ENCODE measurements around the gene REG4. TPM values are rescaled to one million over a fixed set of nuclear protein-coding genes. Genes with fewer than 3 reads are reported as not detected.

REG4 gene
- total and polyA plus RNA-seq, 10 of the 15 experiments (the other 5 are each of a cell fraction or from before 2014, with no cell fraction given): not detected

- H3K4me1 ChIP-seq (ENCODE audit: control insufficient read depth, insufficient read depth, low read length): no peaks in the 10 kb centered on the region
- TF ChIP-seq, protein P1, sequence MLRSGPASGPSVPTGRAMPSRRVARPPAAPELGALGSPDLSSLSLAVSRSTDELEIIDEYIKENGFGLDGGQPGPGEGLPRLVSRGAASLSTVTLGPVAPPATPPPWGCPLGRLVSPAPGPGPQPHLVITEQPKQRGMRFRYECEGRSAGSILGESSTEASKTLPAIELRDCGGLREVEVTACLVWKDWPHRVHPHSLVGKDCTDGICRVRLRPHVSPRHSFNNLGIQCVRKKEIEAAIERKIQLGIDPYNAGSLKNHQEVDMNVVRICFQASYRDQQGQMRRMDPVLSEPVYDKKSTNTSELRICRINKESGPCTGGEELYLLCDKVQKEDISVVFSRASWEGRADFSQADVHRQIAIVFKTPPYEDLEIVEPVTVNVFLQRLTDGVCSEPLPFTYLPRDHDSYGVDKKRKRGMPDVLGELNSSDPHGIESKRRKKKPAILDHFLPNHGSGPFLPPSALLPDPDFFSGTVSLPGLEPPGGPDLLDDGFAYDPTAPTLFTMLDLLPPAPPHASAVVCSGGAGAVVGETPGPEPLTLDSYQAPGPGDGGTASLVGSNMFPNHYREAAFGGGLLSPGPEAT (IDR thresholded peaks at IDR 0.05; ENCODE audit: low read depth): no peak
- TF ChIP-seq RCOR1 (conservative IDR thresholded peaks at IDR 0.05; ENCODE audit: low read depth, low read length) (no peak), JUNB (IDR thresholded peaks at IDR 0.05) (no peak), ZNF207 (IDR thresholded peaks at IDR 0.05; ENCODE audit: borderline replicate concordance) (no peak), USF1 (IDR thresholded peaks at IDR 0.05; ENCODE audit: borderline replicate concordance, extremely low read length, insufficient read depth, low read depth, low read length) (no peak), SUPT20H (IDR thresholded peaks at IDR 0.05; ENCODE audit: borderline replicate concordance, control insufficient read depth, low read depth, low read length) (no peak), MYB (IDR thresholded peaks at IDR 0.05; ENCODE audit: borderline replicate concordance, low read depth, low read length) (no peak), SPI1 (IDR thresholded peaks at IDR 0.05; ENCODE audit: borderline replicate concordance, insufficient read depth, low read depth, low read length) (no peak), IKZF2 (IDR thresholded peaks at IDR 0.05) (no peak)
- TF ChIP-seq, protein P2, sequence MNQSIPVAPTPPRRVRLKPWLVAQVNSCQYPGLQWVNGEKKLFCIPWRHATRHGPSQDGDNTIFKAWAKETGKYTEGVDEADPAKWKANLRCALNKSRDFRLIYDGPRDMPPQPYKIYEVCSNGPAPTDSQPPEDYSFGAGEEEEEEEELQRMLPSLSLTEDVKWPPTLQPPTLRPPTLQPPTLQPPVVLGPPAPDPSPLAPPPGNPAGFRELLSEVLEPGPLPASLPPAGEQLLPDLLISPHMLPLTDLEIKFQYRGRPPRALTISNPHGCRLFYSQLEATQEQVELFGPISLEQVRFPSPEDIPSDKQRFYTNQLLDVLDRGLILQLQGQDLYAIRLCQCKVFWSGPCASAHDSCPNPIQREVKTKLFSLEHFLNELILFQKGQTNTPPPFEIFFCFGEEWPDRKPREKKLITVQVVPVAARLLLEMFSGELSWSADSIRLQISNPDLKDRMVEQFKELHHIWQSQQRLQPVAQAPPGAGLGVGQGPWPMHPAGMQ (IDR thresholded peaks at IDR 0.05; ENCODE audit: borderline replicate concordance): no peak
- TF ChIP-seq, protein P3, sequence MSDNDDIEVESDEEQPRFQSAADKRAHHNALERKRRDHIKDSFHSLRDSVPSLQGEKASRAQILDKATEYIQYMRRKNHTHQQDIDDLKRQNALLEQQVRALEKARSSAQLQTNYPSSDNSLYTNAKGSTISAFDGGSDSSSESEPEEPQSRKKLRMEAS (IDR thresholded peaks at IDR 0.05; ENCODE audit: low read depth, low read length): no peak
- TF ChIP-seq, protein P4, sequence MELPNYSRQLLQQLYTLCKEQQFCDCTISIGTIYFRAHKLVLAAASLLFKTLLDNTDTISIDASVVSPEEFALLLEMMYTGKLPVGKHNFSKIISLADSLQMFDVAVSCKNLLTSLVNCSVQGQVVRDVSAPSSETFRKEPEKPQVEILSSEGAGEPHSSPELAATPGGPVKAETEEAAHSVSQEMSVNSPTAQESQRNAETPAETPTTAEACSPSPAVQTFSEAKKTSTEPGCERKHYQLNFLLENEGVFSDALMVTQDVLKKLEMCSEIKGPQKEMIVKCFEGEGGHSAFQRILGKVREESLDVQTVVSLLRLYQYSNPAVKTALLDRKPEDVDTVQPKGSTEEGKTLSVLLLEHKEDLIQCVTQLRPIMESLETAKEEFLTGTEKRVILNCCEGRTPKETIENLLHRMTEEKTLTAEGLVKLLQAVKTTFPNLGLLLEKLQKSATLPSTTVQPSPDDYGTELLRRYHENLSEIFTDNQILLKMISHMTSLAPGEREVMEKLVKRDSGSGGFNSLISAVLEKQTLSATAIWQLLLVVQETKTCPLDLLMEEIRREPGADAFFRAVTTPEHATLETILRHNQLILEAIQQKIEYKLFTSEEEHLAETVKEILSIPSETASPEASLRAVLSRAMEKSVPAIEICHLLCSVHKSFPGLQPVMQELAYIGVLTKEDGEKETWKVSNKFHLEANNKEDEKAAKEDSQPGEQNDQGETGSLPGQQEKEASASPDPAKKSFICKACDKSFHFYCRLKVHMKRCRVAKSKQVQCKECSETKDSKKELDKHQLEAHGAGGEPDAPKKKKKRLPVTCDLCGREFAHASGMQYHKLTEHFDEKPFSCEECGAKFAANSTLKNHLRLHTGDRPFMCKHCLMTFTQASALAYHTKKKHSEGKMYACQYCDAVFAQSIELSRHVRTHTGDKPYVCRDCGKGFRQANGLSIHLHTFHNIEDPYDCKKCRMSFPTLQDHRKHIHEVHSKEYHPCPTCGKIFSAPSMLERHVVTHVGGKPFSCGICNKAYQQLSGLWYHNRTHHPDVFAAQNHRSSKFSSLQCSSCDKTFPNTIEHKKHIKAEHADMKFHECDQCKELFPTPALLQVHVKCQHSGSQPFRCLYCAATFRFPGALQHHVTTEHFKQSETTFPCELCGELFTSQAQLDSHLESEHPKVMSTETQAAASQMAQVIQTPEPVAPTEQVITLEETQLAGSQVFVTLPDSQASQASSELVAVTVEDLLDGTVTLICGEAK (IDR thresholded peaks at IDR 0.05; ENCODE audit: borderline replicate concordance): no peak
- TF ChIP-seq, protein P5, sequence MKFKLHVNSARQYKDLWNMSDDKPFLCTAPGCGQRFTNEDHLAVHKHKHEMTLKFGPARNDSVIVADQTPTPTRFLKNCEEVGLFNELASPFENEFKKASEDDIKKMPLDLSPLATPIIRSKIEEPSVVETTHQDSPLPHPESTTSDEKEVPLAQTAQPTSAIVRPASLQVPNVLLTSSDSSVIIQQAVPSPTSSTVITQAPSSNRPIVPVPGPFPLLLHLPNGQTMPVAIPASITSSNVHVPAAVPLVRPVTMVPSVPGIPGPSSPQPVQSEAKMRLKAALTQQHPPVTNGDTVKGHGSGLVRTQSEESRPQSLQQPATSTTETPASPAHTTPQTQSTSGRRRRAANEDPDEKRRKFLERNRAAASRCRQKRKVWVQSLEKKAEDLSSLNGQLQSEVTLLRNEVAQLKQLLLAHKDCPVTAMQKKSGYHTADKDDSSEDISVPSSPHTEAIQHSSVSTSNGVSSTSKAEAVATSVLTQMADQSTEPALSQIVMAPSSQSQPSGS (IDR thresholded peaks at IDR 0.05; ENCODE audit: low read length): no peak
These were observed 32.2 kb downstream of the REG4 start for GRCh38 chr1:119778886-119779560.

More at GRCh38 chr1:119778886-119779560, 32.2 kb downstream of the REG4 start:
- Histone ChIP-seq H3K79me2 (ENCODE audit: control insufficient read depth, insufficient read depth, low read length) (no peaks in the 10 kb centered on the region), H3K36me3 (ENCODE audit: control insufficient read depth in 2 of 2, insufficient read depth in 2 of 2, low read length in 1 of 2) (no peaks in the 10 kb centered on the region), H3K27ac (ENCODE audit: control insufficient read depth, insufficient read depth) (no peak overlapping the region), H3K4me3 (no peak overlapping the region), H3K9me3 (replicated peaks; ENCODE audit: control insufficient read depth, insufficient read depth, low read length) (no peaks in the 10 kb centered on the region), H4K20me1 (ENCODE audit: control insufficient read depth, insufficient read depth) (0 out of 2 replicates have a peak, but pooled peaks cover 2% of the 10 kb centered on the region), H3K9ac (ENCODE audit: control insufficient read depth, insufficient read depth, low read length) (no peak overlapping the region), H3K27me3 (replicated peaks in 1 of 2; ENCODE audit: control insufficient read depth in 2 of 2, insufficient read depth in 2 of 2, low read length in 1 of 2) (no peaks in the 10 kb centered on the region; a peak in 1 of 4 replicates), H2AFZ (ENCODE audit: control insufficient read depth, low read depth, low read length) (no peak overlapping the region), H3K4me2 (ENCODE audit: control insufficient read depth, insufficient read depth) (no peak overlapping the region)
- WGBS (ENCODE audit: insufficient coverage, insufficient replicate concordance, low lambda C conversion rate, missing lambda C conversion rate): 64% methylated on average over 12 of the region's 13 CpGs
- intact Hi-C loops (cut with micrococcal nuclease; ENCODE audit: unreplicated experiment) (no loop called here), in situ Hi-C loops (cut with MboI) (no loop called here)
- ChIA-PET SMC1A (ENCODE audit: uncharacterized antibody, unreplicated experiment) (interaction anchor here (1.3 kb wide), 1 partner anchor 9 kb away, joined by 4 read pairs; no protein-coding TSS in a partner anchor), RAD21 (ENCODE audit: unreplicated experiment) (no interaction called here), CTCF (interaction anchor here (0.6 kb wide), 1 partner anchor 35 kb away, joined by 3 read pairs; no protein-coding TSS in a partner anchor), POLR2A (no interaction called here)
- DNase-seq (ENCODE audit: low read depth, low spot score) (no peak), FAIRE-seq (no peak), ATAC-seq (no peak)
- no TSS peak for BruUV-seq (replicated peaks)

Measured in GM12878 (cell line).